ENCODE results near the gene MYH6. TPM values are rescaled to one million over a fixed set of nuclear protein-coding genes. Genes with fewer than 3 reads are reported as not detected.

The MYH6 gene
- total and polyA plus RNA-seq, 4 donors, result 0.05 to 0.17 (median 0.06) TPM; not detected in 1

- H3K27ac ChIP-seq (ENCODE audit: low read depth in 1 of 2, low read length in 2 of 2), result no peak overlapping the region
- no peak overlapping the region for H3K9ac ChIP-seq (ENCODE audit: low read depth in 1 of 2, low read length in 2 of 2)
- WGBS, result 12% methylated on average over 61 of the region's 61 CpGs
- H3K27me3 ChIP-seq (ENCODE audit: control insufficient read depth in 4 of 4, insufficient read depth in 4 of 4, low read length in 3 of 4), result peaks cover 0 to 11% (median 2%) of the 10 kb centered on the region in 4 donors
- peak overlapping the region in 2 of 3 donors; percentile 31 to 55 for H3K4me3 ChIP-seq (ENCODE audit: low read depth in 1 of 3, low read length in 3 of 3)
- H3K36me3 ChIP-seq (ENCODE audit: control insufficient read depth in 4 of 4, insufficient read depth in 3 of 4, low read depth in 1 of 4, low read length in 3 of 4), result no peaks in the 10 kb centered on the region
- DNase-seq (ENCODE audit: low spot score), result no peak
- peaks cover 4 to 11% (median 8%) of the 10 kb centered on the region in 4 donors for H3K4me1 ChIP-seq (ENCODE audit: control insufficient read depth in 4 of 4, insufficient read depth in 4 of 4, low read length in 3 of 4)
- no peaks in the 10 kb centered on the region for H3K9me3 ChIP-seq (ENCODE audit: control insufficient read depth in 4 of 4, low read length in 3 of 4)
- no peak for TF ChIP-seq FOXA1 (IDR thresholded peaks at IDR 0.05)
- no peak for TF ChIP-seq ATF3 (IDR thresholded peaks at IDR 0.05)
- no peak for TF ChIP-seq MAX (IDR thresholded peaks at IDR 0.05)
These were observed 56.2 kb downstream of the MYH6 start for GRCh38 chr14:23351681-23352505.

GRCh38 chr14:23349156-23349845 is 58.8 kb downstream of the MYH6 start:
- DNase-seq (ENCODE audit: low spot score), result no peak
- TF ChIP-seq FOXA1 (IDR thresholded peaks at IDR 0.05) (no peak), HNF4G (IDR thresholded peaks at IDR 0.05) (no peak), TAF1 (conservative IDR thresholded peaks at IDR 0.05) (no peak), YY1 (IDR thresholded peaks at IDR 0.05) (no peak), NR2F2 (IDR thresholded peaks at IDR 0.05) (no peak), JUND (IDR thresholded peaks at IDR 0.05) (no peak), MAX (IDR thresholded peaks at IDR 0.05) (no peak), CTCF (IDR thresholded peaks at IDR 0.05; ENCODE audit: low read depth, low read length, missing input control) (no peak), RAD21 (IDR thresholded peaks at IDR 0.05) (no peak), SP1 (IDR thresholded peaks at IDR 0.05) (no peak), ATF3 (IDR thresholded peaks at IDR 0.05) (no peak), ZBTB33 (IDR thresholded peaks at IDR 0.05) (no peak), HNF4A (conservative IDR thresholded peaks at IDR 0.05) (no peak), EGR1 (IDR thresholded peaks at IDR 0.05; ENCODE audit: low read depth in 2 of 2) (no peak), FOXA2 (IDR thresholded peaks at IDR 0.05) (no peak), RXRA (IDR thresholded peaks at IDR 0.05) (no peak), GABPA (IDR thresholded peaks at IDR 0.05 in 1 of 2, conservative IDR thresholded peaks at IDR 0.05 in 1 of 2) (no peak), REST (IDR thresholded peaks at IDR 0.05) (no peak)
- H3K9ac ChIP-seq (ENCODE audit: low read depth in 1 of 2, low read length in 2 of 2), result no peak overlapping the region
- H3K27me3 ChIP-seq (ENCODE audit: control insufficient read depth in 4 of 4, insufficient read depth in 4 of 4, low read length in 3 of 4), result peaks cover 0 to 7% (median 2%) of the 10 kb centered on the region in 4 donors
- no peaks in the 10 kb centered on the region for H3K36me3 ChIP-seq (ENCODE audit: control insufficient read depth in 4 of 4, insufficient read depth in 3 of 4, low read depth in 1 of 4, low read length in 3 of 4)
- no peaks in the 10 kb centered on the region for H3K9me3 ChIP-seq (ENCODE audit: control insufficient read depth in 4 of 4, low read length in 3 of 4)
- peaks cover 4 to 11% (median 8%) of the 10 kb centered on the region in 4 donors for H3K4me1 ChIP-seq (ENCODE audit: control insufficient read depth in 4 of 4, insufficient read depth in 4 of 4, low read length in 3 of 4)
- 90% methylated on average over 8 of the region's 8 CpGs for WGBS
- H3K27ac ChIP-seq (ENCODE audit: low read depth in 1 of 2, low read length in 2 of 2), result no peak overlapping the region
- no peak overlapping the region for H3K4me3 ChIP-seq (ENCODE audit: low read depth in 1 of 3, low read length in 3 of 3)

Measured in liver (tissue), 9 donors.